Measurements from ENCODE around the gene IDS. TPM values are rescaled to one million over a fixed set of nuclear protein-coding genes. Genes with fewer than 3 reads are reported as not detected.

IDS gene
- total RNA-seq, 1 donor from 2014 or later = 25.3 TPM

GRCh38 chrX:149518236-149518635 is 13.1 kb upstream of the IDS start:
- TF ChIP-seq CTCF (conservative IDR thresholded peaks at IDR 0.05) = no peak
- peaks cover 3% of the 10 kb centered on the region for H3K4me1 Mint-ChIP-seq
- peaks cover 8% of the 10 kb centered on the region for H3K36me3 Mint-ChIP-seq (ENCODE audit: low read depth)
- peaks cover 4% of the 10 kb centered on the region for H3K27me3 Mint-ChIP-seq (ENCODE audit: low read depth)
- no peak overlapping the region for H3K27ac Mint-ChIP-seq (ENCODE audit: unreplicated experiment)
- H3K9me3 Mint-ChIP-seq = peaks cover 3% of the 10 kb centered on the region
- DNase-seq (ENCODE audit: low read depth, low spot score) = no peak
- H3K4me3 Mint-ChIP-seq = no peak overlapping the region

GRCh38 chrX:149517308-149517707 is 12.2 kb upstream of the IDS start:
- peaks cover 4% of the 10 kb centered on the region for H3K27me3 Mint-ChIP-seq (ENCODE audit: low read depth)
- H3K36me3 Mint-ChIP-seq (ENCODE audit: low read depth) = peaks cover 8% of the 10 kb centered on the region
- H3K4me3 Mint-ChIP-seq = no peak overlapping the region
- H3K9me3 Mint-ChIP-seq = peaks cover 3% of the 10 kb centered on the region
- TF ChIP-seq CTCF (conservative IDR thresholded peaks at IDR 0.05) = no peak
- peaks cover 5% of the 10 kb centered on the region for H3K4me1 Mint-ChIP-seq
- no peak overlapping the region for H3K27ac Mint-ChIP-seq (ENCODE audit: unreplicated experiment)
- no peak for DNase-seq (ENCODE audit: low read depth, low spot score)

DNA sequence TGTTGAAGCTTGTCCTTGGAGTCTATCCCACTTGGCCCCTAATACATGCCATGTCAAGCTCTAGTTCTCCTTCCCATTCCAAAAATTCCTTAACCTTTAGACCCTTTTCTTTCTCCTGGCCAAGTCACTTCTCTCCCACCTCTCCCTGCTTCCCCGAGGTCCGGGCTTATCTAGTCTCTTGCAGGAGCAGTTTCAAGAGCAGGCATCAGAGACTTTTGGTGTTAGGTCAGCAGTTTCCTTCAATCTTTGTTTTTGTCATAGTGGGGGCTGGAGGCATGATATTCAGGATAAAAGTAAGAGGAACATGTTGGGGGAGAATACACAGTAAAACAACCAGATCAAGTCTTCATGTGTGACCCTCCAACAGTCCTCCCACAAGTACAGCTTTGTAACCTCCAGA is 11.5 kb upstream of the IDS start:
- no peak for TF ChIP-seq CTCF (conservative IDR thresholded peaks at IDR 0.05)
- Mint-ChIP-seq H3K36me3 (ENCODE audit: low read depth) (peaks cover 8% of the 10 kb centered on the region), H3K4me3 (no peak overlapping the region), H3K27me3 (ENCODE audit: low read depth) (peaks cover 4% of the 10 kb centered on the region), H3K27ac (ENCODE audit: unreplicated experiment) (no peak overlapping the region), H3K4me1 (peaks cover 7% of the 10 kb centered on the region), H3K9me3 (peaks cover 3% of the 10 kb centered on the region)
- DNase-seq (ENCODE audit: low read depth, low spot score) = no peak

GRCh38 chrX:149515954-149516602 is 11.0 kb upstream of the IDS start:
- H3K27me3 Mint-ChIP-seq (ENCODE audit: low read depth) = peaks cover 4% of the 10 kb centered on the region
- no peak overlapping the region for H3K27ac Mint-ChIP-seq (ENCODE audit: unreplicated experiment)
- H3K4me3 Mint-ChIP-seq = no peak overlapping the region
- peaks cover 12% of the 10 kb centered on the region for H3K4me1 Mint-ChIP-seq
- peaks cover 3% of the 10 kb centered on the region for H3K9me3 Mint-ChIP-seq
- no peak for DNase-seq (ENCODE audit: low read depth, low spot score)
- H3K36me3 Mint-ChIP-seq (ENCODE audit: low read depth) = peaks cover 8% of the 10 kb centered on the region
- TF ChIP-seq CTCF (conservative IDR thresholded peaks at IDR 0.05) = no peak

DNA sequence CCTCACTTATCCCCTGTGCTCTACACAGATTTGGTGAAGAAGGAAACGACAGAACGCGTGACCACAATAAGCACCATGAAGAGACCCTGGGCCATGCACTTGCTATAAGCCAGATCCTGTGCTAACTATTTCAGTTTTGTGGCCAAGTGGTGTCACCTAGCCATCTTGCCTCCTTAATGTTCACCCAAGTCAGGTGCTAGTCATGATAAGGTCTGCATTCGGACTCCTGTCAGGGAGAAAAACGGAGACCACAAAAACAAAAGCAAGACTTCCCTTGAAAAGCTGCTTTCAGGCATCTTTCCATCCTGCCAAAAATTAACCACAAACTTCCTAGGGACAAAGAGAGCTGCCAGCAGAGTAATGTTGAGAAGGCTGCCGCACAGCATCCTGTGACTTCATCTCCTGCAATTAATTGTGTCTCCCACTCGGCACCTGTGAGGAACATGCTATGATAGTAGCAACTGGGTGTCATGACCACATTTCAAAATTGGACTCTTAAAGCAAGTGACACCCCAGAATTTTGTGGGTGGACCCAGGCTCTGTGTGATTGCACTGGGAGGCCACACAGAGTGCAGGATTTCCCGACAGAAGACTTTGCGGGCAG is 8.8 kb upstream of the IDS start:
- Mint-ChIP-seq H3K27me3 (ENCODE audit: low read depth) (peaks cover 5% of the 10 kb centered on the region), H3K4me1 (peaks cover 20% of the 10 kb centered on the region), H3K36me3 (ENCODE audit: low read depth) (peaks cover 8% of the 10 kb centered on the region), H3K27ac (ENCODE audit: unreplicated experiment) (no peak overlapping the region), H3K9me3 (no peaks in the 10 kb centered on the region), H3K4me3 (no peak overlapping the region)
- no peak for DNase-seq (ENCODE audit: low read depth, low spot score)
- TF ChIP-seq CTCF (conservative IDR thresholded peaks at IDR 0.05) = no peak

Data from neural crest cell (in vitro differentiated cells).